Right hindlimb (tissue), 1 donor: Measurements from ENCODE around the gene GOLPH3L.
"Not testable (repeated sequence)": the region's sequence is repeated elsewhere in the genome, so short reads cannot be mapped to it uniquely, and the experiment has no call there.

Experiments used
- DNase-seq: peaks from one replicate; pipeline ENCODE4 v3.0.0-alpha.2; 2018

GOLPH3L gene

GRCh38 chr1:150696995-150697927, at the start of gene GOLPH3L:
TSS of gene GOLPH3L (minus strand) at chr1:150697154. CDS start at chr1:150694838, 2,316 bp downstream.
- DNase-seq = peak; percentile 98

GRCh38 chr1:150730130-150730721, 33.3 kb upstream of the GOLPH3L start:
- DNase-seq = no peak

GRCh38 chr1:150724336-150724735, 27.4 kb upstream of the GOLPH3L start:
- no peak for DNase-seq

GRCh38 chr1:150720703-150721102, 23.7 kb upstream of the GOLPH3L start, which contains the start of gene HORMAD1:
TSS of gene HORMAD1 (minus strand) at chr1:150720895. CDS start at chr1:150719505, 1,390 bp downstream.
- no peak for DNase-seq

GRCh38 chr1:150720098-150720497, 23.1 kb upstream of the GOLPH3L start:
- no peak for DNase-seq

- DNase-seq = no peak
Measured at GRCh38 chr1:150718225-150718891, 21.4 kb upstream of the GOLPH3L start.

GRCh38 chr1:150709031-150709430, 12.1 kb upstream of the GOLPH3L start:
- DNase-seq = not testable (repeated sequence)

- no peak for DNase-seq
Measured at GRCh38 chr1:150708595-150708994, 11.6 kb upstream of the GOLPH3L start.

GRCh38 chr1:150706091-150706490, 9.1 kb upstream of the GOLPH3L start:
- no peak for DNase-seq

- DNase-seq = no peak
Measured at GRCh38 chr1:150703427-150703826, 6.5 kb upstream of the GOLPH3L start.

- peak; percentile 28 for DNase-seq
Measured at GRCh38 chr1:150696590-150696989, 364 bp downstream of the GOLPH3L start.

GRCh38 chr1:150696162-150696561, 792 bp downstream of the GOLPH3L start:
- DNase-seq = no peak

- no peak for DNase-seq
Measured at GRCh38 chr1:150695561-150695960, 1.4 kb downstream of the GOLPH3L start.

- no peak for DNase-seq
Measured at GRCh38 chr1:150692720-150693119, 4.2 kb downstream of the GOLPH3L start.

- DNase-seq = no peak
Measured at GRCh38 chr1:150688763-150689162, 8.2 kb downstream of the GOLPH3L start.

- no peak for DNase-seq
Measured at GRCh38 chr1:150686275-150686674, 10.7 kb downstream of the GOLPH3L start.

- no peak for DNase-seq
Measured at GRCh38 chr1:150683914-150684313, 13.0 kb downstream of the GOLPH3L start.

GRCh38 chr1:150678988-150679387, 18.0 kb downstream of the GOLPH3L start:
- no peak for DNase-seq

GRCh38 chr1:150674881-150675280, 22.1 kb downstream of the GOLPH3L start:
- no peak for DNase-seq

- no peak for DNase-seq
Measured at GRCh38 chr1:150663321-150663720, 33.6 kb downstream of the GOLPH3L start.

- no peak for DNase-seq
Measured at GRCh38 chr1:150662811-150663210, 34.1 kb downstream of the GOLPH3L start.

GRCh38 chr1:150661156-150661555, 35.8 kb downstream of the GOLPH3L start:
- DNase-seq = no peak

- no peak for DNase-seq
Measured at GRCh38 chr1:150660584-150660983, 36.4 kb downstream of the GOLPH3L start.
